ENCODE measurements around the gene PKLR. TPM values are rescaled to one million over a fixed set of nuclear protein-coding genes. Genes with fewer than 3 reads are reported as not detected.

PKLR gene
- total RNA-seq, 1 donor from 2014 or later: 0.11 TPM

GRCh38 chr1:155327981-155328380, 26.7 kb upstream of the PKLR start:
- Mint-ChIP-seq H3K27me3 (ENCODE audit: low read depth) (no peaks in the 10 kb centered on the region), H3K4me1 (peaks cover 15% of the 10 kb centered on the region), H3K9me3 (no peaks in the 10 kb centered on the region), H3K4me3 (no peak overlapping the region), H3K36me3 (peaks cover 20% of the 10 kb centered on the region), H3K27ac (peak overlapping the region; percentile 53)
- DNase-seq (ENCODE audit: low spot score in 2 of 2, unreplicated experiment in 2 of 2): no peak
- no peak for TF ChIP-seq CTCF (IDR thresholded peaks at IDR 0.05; ENCODE audit: unreplicated experiment)

DNA sequence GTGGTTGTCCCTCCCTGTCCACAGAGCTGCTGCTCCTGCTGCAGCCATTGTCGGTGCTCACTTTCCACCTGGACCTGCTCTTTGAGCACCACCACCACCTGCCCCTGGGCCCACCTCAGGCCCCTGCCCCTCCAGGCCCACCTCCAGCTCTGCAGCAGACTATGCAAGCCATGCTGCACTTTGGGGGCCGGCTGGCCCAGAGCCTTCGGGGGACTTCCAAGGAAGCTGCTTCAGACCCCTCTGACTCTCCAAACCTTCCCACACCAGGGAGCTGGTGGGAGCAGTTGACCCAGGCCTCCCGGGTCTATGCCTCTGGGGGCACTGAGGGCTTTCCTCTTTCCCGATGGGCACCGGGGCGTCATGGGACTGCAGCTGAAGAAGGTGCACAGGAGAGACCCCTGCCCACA, 25.4 kb upstream of the PKLR start:
- no peak overlapping the region for H3K27ac Mint-ChIP-seq
- H3K36me3 Mint-ChIP-seq: peaks cover 20% of the 10 kb centered on the region
- no peak for DNase-seq (ENCODE audit: low spot score in 2 of 2, unreplicated experiment in 2 of 2)
- TF ChIP-seq CTCF (IDR thresholded peaks at IDR 0.05; ENCODE audit: unreplicated experiment): no peak
- H3K27me3 Mint-ChIP-seq (ENCODE audit: low read depth): no peaks in the 10 kb centered on the region
- H3K4me3 Mint-ChIP-seq: peak overlapping the region; percentile 30
- peaks cover 24% of the 10 kb centered on the region for H3K4me1 Mint-ChIP-seq
- no peaks in the 10 kb centered on the region for H3K9me3 Mint-ChIP-seq

GRCh38 chr1:155326020-155326526, 24.8 kb upstream of the PKLR start:
- Mint-ChIP-seq H3K27me3 (ENCODE audit: low read depth) (no peaks in the 10 kb centered on the region), H3K4me3 (peak overlapping the region; percentile 89), H3K4me1 (peaks cover 28% of the 10 kb centered on the region), H3K9me3 (no peaks in the 10 kb centered on the region), H3K36me3 (peaks cover 16% of the 10 kb centered on the region), H3K27ac (peak overlapping the region; percentile 75)
- TF ChIP-seq CTCF (IDR thresholded peaks at IDR 0.05; ENCODE audit: unreplicated experiment): no peak
- DNase-seq (ENCODE audit: low spot score in 2 of 2, unreplicated experiment in 2 of 2): no peak

GRCh38 chr1:155325603-155325893, 24.3 kb upstream of the PKLR start:
- Mint-ChIP-seq H3K4me1 (peaks cover 31% of the 10 kb centered on the region), H3K27ac (peak overlapping the region; percentile 75), H3K9me3 (no peaks in the 10 kb centered on the region), H3K36me3 (peaks cover 11% of the 10 kb centered on the region), H3K27me3 (ENCODE audit: low read depth) (no peaks in the 10 kb centered on the region), H3K4me3 (peak overlapping the region; percentile 89)
- no peak for DNase-seq (ENCODE audit: low spot score in 2 of 2, unreplicated experiment in 2 of 2)
- TF ChIP-seq CTCF (IDR thresholded peaks at IDR 0.05; ENCODE audit: unreplicated experiment): no peak

DNA sequence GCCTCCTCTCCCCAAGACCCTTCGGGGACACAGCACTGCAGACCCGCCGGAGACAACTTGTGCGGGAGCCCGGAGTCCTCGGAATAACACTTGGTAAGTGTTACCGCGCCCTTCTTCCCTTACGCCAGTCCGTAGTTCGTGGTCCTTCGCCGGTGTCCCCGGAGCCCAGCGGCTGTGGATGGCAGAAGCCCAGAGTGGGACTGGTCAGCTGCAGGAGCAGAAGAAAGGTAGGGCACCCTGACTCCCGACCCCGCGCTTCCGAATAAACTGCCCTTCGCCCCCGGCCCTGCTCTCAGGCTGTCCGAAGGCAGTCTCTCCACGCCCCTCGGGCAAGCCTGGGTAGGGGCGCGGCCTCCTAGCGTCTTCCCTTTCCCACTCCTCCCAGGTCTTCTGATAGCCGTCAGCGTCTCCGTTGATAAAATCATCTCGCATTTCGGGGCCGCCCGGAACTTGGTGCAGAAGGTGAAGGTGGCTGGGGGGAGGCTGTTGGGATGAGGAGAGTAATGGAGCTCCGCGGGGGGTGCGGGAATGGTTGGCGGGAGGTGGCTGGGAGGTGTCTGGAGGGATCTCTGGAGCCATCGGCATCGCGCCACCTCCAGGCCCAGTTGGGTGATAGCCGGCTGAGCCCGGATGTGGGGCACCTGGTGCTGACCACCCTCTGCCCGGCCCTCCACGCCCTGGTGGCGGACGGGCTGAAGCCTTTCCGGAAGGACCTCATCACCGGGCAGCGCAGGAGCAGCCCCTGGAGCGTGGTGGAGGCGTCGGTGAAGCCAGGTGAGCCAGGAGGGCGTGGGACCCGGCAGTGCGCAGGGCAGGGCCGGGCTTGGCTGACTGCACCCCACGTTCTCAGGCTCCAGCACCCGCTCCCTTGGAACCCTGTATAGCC, 23.7 kb upstream of the PKLR start:
- no peak for TF ChIP-seq CTCF (IDR thresholded peaks at IDR 0.05; ENCODE audit: unreplicated experiment)
- peak in 1 of 2 experiments; percentile 61 for DNase-seq (ENCODE audit: low spot score in 2 of 2, unreplicated experiment in 2 of 2)
- H3K27ac Mint-ChIP-seq: peak overlapping the region; percentile 76
- no peaks in the 10 kb centered on the region for H3K27me3 Mint-ChIP-seq (ENCODE audit: low read depth)
- H3K9me3 Mint-ChIP-seq: no peaks in the 10 kb centered on the region
- H3K4me1 Mint-ChIP-seq: peaks cover 37% of the 10 kb centered on the region
- H3K4me3 Mint-ChIP-seq: peak overlapping the region; percentile 89
- H3K36me3 Mint-ChIP-seq: peaks cover 5% of the 10 kb centered on the region
